Colonic mucosa (tissue), 4 donors: ENCODE data around the gene CKS2. TPM values are rescaled to one million over a fixed set of nuclear protein-coding genes. Genes with fewer than 3 reads are reported as not detected.

ENCODE experiments used
- DNase-seq: peaks from one replicate; pipeline ENCODE4 v3.0.0-alpha.2; 2020
- H3K27ac ChIP-seq: fragments of 200-600 bp; one replicate; pipeline ENCODE4 v1.8.0; 2021
- H3K27me3 ChIP-seq: fragments of 200-600 bp; one replicate; pipeline ENCODE4 v1.8.0; 2021
- H3K36me3 ChIP-seq: fragments of 200-600 bp; one replicate; pipeline ENCODE4 v1.8.0; 2021
- H3K4me1 ChIP-seq: fragments of 200-600 bp; one replicate; pipeline ENCODE4 v1.8.0; 2021; ENCODE audit warnings: mild to moderate bottlenecking
- H3K4me3 ChIP-seq: fragments of 200-600 bp; one replicate; pipeline ENCODE4 v1.8.0; 2021
- H3K9ac ChIP-seq, 2 donors: one replicate each; pipeline ENCODE4 v1.7.0; 2013; ENCODE audit warnings: control low read depth in 2 of 2, low read depth in 2 of 2, low read length in 2 of 2
- H3K9me3 ChIP-seq: fragments of 200-600 bp; one replicate; pipeline ENCODE4 v1.8.0; 2021
- CTCF ChIP-seq: fragments of 200-600 bp; IDR thresholded peaks from one replicate; pipeline ENCODE4 v1.8.0; 2022; ENCODE audit warnings: antibody characterized with exemption, mild to moderate bottlenecking
- intact Hi-C: fragments of 100-400 bp; cut with DNase I; formaldehyde crosslinking; loops from one replicate; pipeline ENCODE4 v1.14.1; 2022
- total RNA-seq, 2 donors: library from RNA; stranded (reverse); fragmentation: NEBNext Ultra II Directional in 1 of 2; extraction: Animal tissue kit (Norgen Biotek cat#: 25700) in 1 of 2; gene quantifications; one replicate each; pipeline ENCODE4 v1.2.1, GENCODE V29; 2021
- donor health status: healthy.
- donor health status: DM: no; HTN: no; CAD: no.
- donor health status: DM: no; HTN: no; CAD: no.

The CKS2 gene
- total RNA-seq, 2 donors from 2014 or later: 42.4 to 134 TPM

GRCh38 chr9:89305868-89306267 lies 5.1 kb upstream of the CKS2 start:
- no peaks in the 10 kb centered on the region for H3K27me3 ChIP-seq
- H3K9me3 ChIP-seq: no peaks in the 10 kb centered on the region
- no peaks in the 10 kb centered on the region for H3K4me1 ChIP-seq
- no peak overlapping the region for H3K9ac ChIP-seq
- intact Hi-C loops: no loop called here
- no peak overlapping the region for H3K27ac ChIP-seq
- no peak for TF ChIP-seq CTCF
- DNase-seq: no peak
- H3K4me3 ChIP-seq: no peak overlapping the region
- no peaks in the 10 kb centered on the region for H3K36me3 ChIP-seq

- Histone ChIP-seq H3K9ac (no peak overlapping the region), H3K9me3 (no peaks in the 10 kb centered on the region), H3K27ac (no peak overlapping the region), H3K36me3 (no peaks in the 10 kb centered on the region), H3K4me1 (no peaks in the 10 kb centered on the region), H3K4me3 (no peak overlapping the region), H3K27me3 (no peaks in the 10 kb centered on the region)
- intact Hi-C loops: no loop called here
- no peak for DNase-seq
- TF ChIP-seq CTCF: no peak
Measured at GRCh38 chr9:89309166-89309565, 1.8 kb upstream of the CKS2 start.

GRCh38 chr9:89309608-89310474 lies 1.2 kb upstream of the CKS2 start:
- Histone ChIP-seq H3K27me3 (no peaks in the 10 kb centered on the region), H3K4me3 (peak overlapping the region; percentile 69), H3K9ac (peak overlapping the region; percentile 95 to 98), H3K4me1 (no peaks in the 10 kb centered on the region), H3K9me3 (no peaks in the 10 kb centered on the region), H3K36me3 (no peaks in the 10 kb centered on the region), H3K27ac (peak overlapping the region; percentile 99)
- peak; percentile 59 for DNase-seq
- intact Hi-C loops: loop anchor here (10.0 kb wide), 1 partner anchor 1885 kb away; no protein-coding TSS in a partner anchor
- no peak for TF ChIP-seq CTCF

GRCh38 chr9:89311346-89312221 lies 589 bp downstream of the CKS2 start:
- Histone ChIP-seq H3K4me1 (no peaks in the 10 kb centered on the region), H3K27me3 (no peaks in the 10 kb centered on the region), H3K9ac (peak overlapping the region; percentile 87 to 95), H3K36me3 (peaks cover 4% of the 10 kb centered on the region), H3K9me3 (no peaks in the 10 kb centered on the region), H3K4me3 (peak overlapping the region; percentile 76), H3K27ac (peak overlapping the region; percentile 65)
- intact Hi-C loops: loop anchor here (10.0 kb wide), 1 partner anchor 1883 kb away; no protein-coding TSS in a partner anchor
- TF ChIP-seq CTCF: no peak
- DNase-seq: peak; percentile 30

GRCh38 chr9:89312222-89312571 lies 1.2 kb downstream of the CKS2 start:
- Histone ChIP-seq H3K4me1 (no peaks in the 10 kb centered on the region), H3K4me3 (peak overlapping the region; percentile 76), H3K9me3 (no peaks in the 10 kb centered on the region), H3K9ac (peak overlapping the region; percentile 87 to 95), H3K36me3 (peaks cover 4% of the 10 kb centered on the region), H3K27me3 (no peaks in the 10 kb centered on the region), H3K27ac (peak overlapping the region; percentile 65)
- TF ChIP-seq CTCF: no peak
- intact Hi-C loops: loop anchor here (10.0 kb wide), 1 partner anchor 1883 kb away; no protein-coding TSS in a partner anchor
- peak; percentile 36 for DNase-seq
